Measurements from ENCODE around the gene FGD6.

DNA sequence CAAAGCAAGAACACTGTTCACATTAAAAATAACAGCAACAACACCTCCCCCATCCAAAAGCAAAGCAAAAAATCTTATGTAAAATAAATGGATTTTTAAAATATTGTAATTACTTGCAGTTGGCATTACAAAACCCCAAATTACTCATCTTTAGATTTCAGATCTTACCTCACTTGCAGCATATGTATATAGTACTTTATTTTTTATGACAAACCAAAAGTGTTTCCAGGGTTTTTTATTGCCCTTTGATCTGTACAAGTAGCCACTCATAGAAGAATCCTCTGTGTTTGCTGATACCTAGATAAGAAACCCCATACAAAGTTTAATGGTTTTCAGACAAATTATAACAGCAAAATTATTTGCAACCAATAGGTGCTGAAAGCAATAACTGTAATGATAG lies 131.7 kb downstream of the FGD6 start:
- TF ChIP-seq, protein P1, sequence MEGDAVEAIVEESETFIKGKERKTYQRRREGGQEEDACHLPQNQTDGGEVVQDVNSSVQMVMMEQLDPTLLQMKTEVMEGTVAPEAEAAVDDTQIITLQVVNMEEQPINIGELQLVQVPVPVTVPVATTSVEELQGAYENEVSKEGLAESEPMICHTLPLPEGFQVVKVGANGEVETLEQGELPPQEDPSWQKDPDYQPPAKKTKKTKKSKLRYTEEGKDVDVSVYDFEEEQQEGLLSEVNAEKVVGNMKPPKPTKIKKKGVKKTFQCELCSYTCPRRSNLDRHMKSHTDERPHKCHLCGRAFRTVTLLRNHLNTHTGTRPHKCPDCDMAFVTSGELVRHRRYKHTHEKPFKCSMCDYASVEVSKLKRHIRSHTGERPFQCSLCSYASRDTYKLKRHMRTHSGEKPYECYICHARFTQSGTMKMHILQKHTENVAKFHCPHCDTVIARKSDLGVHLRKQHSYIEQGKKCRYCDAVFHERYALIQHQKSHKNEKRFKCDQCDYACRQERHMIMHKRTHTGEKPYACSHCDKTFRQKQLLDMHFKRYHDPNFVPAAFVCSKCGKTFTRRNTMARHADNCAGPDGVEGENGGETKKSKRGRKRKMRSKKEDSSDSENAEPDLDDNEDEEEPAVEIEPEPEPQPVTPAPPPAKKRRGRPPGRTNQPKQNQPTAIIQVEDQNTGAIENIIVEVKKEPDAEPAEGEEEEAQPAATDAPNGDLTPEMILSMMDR (IDR thresholded peaks at IDR 0.05): no peak
- no peak for TF ChIP-seq POLR2A (IDR thresholded peaks at IDR 0.05)
